HG02870 (cell line): ENCODE results near the gene CCDC148.

Source experiments
- ATAC-seq: cut with Tn5 transposase; IDR thresholded peaks from one replicate; pipeline ENCODE4 v1.9.1; 2021; ENCODE audit warnings: mild to moderate bottlenecking, moderate library complexity; ENCODE audit not compliant: unreplicated experiment

The CCDC148 gene

DNA sequence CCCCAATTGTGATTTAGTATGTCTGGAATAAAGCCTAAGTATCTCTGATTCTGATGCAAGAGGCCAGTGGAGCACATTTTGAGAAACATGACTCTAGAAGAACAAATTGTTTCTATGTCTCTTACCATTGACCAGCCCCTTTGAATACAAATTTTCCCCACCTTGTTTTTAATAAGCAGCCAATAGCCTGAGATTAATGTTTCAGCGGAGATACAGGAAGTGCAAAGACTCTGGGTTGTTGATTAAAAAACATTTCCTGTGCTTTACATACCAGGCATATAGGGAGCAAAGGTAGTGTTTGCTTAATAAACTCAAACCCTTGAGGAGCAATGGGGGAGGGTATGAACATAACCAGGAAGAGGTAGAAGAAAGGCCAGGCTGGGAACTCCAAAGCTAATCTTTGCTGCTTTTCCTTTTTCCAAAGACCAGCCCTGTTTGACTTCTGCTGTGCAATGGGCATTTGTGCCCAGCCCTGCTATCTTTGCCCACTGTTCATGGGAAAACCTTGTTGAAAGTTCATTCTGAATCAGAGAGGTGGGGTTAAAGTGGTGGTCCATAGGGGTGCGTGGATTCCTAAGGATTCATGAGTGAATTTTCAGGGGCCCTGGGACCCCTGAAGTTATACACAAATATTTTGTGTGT, 325.6 kb downstream of the CCDC148 start:
- no peak for ATAC-seq

DNA sequence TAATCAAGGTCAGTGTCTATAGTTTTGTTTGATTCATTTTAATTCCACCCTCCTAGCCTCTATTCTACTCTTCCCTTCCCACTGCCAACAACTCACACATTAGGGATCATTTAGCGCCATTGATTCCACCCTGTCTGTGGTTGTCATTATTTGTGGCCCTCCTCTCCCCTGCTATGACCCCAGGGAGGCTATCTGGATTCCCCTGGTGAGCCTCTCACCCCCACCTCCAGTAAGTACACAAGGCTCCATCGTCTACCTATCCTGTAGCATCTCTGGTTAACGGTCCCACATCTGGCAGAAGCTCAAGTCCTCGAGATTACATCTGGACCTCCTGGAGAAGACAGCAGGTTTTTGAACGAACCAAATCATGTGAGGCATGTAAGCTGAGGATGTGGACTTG, 327.5 kb downstream of the CCDC148 start:
- ATAC-seq = no peak

DNA sequence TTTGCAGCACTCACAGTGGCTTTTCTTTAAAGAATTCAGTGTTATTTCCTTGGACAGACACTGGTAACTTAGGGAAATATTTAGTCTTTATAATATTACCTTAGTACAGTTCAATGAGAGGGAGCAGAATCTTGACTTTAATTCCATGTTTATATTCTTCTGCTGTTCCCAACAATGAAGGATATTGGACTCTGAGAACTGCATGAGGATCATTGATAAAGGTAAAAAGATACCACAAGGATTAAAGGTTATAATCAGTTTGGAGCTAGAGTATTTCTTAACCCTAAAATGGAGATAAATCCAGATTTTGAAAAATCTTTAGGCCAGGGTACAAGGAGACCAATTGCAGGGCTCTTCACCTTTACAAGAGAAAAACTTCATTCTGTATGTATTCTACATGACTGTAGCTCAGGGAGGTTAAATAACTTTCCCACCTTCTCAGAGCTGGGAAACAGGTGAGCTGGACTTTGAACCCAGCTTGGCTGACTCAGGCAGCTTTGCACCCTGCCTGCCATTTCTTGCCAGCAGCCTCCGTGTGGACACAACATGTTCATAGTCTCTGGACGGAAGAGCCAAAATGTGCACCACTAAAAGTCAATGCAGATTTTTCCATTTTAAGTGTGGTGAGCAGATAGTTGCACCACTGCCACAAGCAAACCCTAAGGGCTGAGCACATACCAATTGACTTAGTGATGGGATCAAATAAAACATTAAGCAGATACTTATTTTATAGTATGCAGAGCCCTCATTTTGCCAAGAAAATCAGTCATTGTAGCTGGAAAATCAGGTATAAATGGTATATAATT, 328.2 kb downstream of the CCDC148 start:
- ATAC-seq = no peak

DNA sequence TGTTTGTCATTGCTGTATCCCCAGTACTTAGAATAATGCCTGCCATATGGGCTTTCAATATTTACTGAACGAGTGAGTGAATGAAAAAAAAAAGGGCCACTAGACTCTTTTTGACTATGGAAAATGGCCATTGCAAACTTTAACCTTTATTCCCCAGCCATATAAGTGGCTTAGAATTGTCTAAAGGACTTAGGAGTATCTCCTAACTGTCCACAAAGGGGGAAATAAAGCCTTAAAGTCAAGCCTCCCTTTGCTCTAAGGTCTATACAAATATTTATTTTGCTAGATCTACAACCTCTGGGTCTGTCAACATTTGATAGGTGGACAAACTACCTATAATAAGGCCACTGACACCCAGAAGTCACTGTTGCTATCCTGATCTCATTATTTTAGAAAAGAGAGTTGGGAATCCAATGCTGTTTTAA, 329.2 kb downstream of the CCDC148 start:
- ATAC-seq = no peak

DNA sequence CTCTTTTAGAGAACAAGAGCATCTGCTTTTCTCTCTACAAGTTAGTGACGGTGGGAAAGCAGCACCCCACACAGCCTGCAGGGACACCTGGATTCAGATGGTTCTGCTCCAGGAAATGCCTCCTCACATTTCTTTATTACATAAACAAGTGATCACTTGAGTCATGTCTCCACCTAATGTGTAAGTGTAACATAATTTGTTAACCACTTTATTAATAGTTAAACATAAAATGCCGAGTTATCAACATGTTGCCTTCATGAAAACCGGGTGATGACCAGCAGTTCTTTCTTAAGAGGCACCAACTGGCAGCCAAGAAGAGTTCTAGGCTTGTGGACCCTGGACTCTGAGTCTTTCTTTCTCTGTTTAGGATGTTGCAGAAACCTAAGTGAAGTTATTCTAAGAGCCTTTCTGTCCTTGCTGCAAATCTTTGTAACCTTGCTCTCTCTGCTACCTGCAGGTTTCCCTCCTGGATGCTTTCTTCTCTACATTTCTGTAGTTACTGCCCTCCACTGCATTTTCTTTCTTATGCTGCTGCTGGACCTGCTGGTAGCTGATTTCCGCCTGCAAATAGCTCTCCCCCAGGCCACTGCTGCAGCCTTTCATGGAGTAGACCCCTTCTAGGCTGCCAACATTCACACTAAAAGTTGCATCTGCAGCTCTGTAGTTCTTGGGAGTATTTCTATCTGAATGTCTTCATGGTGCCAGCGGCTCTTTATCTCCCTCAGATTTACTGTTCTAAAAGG, 330.6 kb downstream of the CCDC148 start:
- ATAC-seq = no peak

DNA sequence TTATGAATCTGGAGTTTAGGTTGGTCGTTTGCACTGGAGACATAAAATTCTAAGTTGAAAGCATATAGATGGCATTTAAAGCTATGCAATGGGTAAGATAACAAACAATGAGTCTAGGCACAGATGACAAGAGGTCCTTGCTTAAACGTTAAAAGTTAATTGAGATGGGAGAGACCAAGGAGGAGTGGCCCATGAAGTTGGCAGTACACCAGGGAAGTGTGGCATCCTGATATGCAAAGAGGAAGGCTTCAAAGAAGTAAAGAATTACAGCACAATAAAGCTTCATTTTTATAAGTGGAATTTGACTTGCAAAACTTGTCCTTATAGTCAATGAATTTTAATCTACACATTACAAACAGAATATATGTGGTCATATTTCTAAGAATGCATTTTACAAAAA, 331.7 kb downstream of the CCDC148 start:
- ATAC-seq = no peak
